Tibial nerve (tissue), 3 donors: ENCODE data around the gene PDGFB.

Experiments
- CTCF ChIP-seq, 5 experiments: fragments of 200-600 bp in 3 of 5; fragments of 450-650 bp in 2 of 5; sonication (generic) in 3 of 5; IDR thresholded peaks; one replicate each; pipeline ENCODE4 v1.5.1; 2016 to 2019; ENCODE audit warnings: antibody characterized with exemption in 5 of 5, mild to moderate bottlenecking in 3 of 5, moderate library complexity in 2 of 5
- POLR2A ChIP-seq, 2 donors: fragments of 450-650 bp; IDR thresholded peaks; one replicate each; pipeline ENCODE4 v1.6.1; 2017; ENCODE audit warnings: antibody characterized with exemption in 2 of 2, mild to moderate bottlenecking in 2 of 2, moderate library complexity in 2 of 2

- TF ChIP-seq CTCF (IDR thresholded peaks at IDR 0.05), result no peak
- TF ChIP-seq POLR2A (IDR thresholded peaks at IDR 0.05), result no peak
Measured at GRCh38 chr22:39194098-39194497, 50.7 kb downstream of the PDGFB start.
